ENCODE results near the gene C2CD2.

C2CD2 gene

GRCh38 chr21:41916888-41917433 lies 36.9 kb downstream of the C2CD2 start:
- Histone ChIP-seq H3K9ac (ENCODE audit: low read depth, low read length) (no peak overlapping the region), H3K4me2 (ENCODE audit: low read length) (no peak overlapping the region), H3K4me3 (ENCODE audit: low read length) (no peak overlapping the region), H3K27me3 (ENCODE audit: control insufficient read depth, insufficient read depth, low read length) (no peaks in the 10 kb centered on the region), H3K4me1 (ENCODE audit: control insufficient read depth, insufficient read depth, low read length) (peaks cover 4% of the 10 kb centered on the region), H3K9me3 (replicated peaks; ENCODE audit: low read length) (no peaks in the 10 kb centered on the region), H3K36me3 (ENCODE audit: insufficient read depth, low read length) (peaks cover 49% of the 10 kb centered on the region)

- Histone ChIP-seq H3K4me1 (ENCODE audit: control insufficient read depth, insufficient read depth, low read length) (no peaks in the 10 kb centered on the region), H3K4me3 (ENCODE audit: low read length) (no peak overlapping the region), H3K9ac (ENCODE audit: low read depth, low read length) (no peak overlapping the region), H3K27me3 (ENCODE audit: control insufficient read depth, insufficient read depth, low read length) (no peaks in the 10 kb centered on the region), H3K36me3 (ENCODE audit: insufficient read depth, low read length) (peaks cover 55% of the 10 kb centered on the region), H3K4me2 (ENCODE audit: low read length) (no peak overlapping the region), H3K9me3 (replicated peaks; ENCODE audit: low read length) (no peaks in the 10 kb centered on the region)
Measured at GRCh38 chr21:41914965-41915364, 38.9 kb downstream of the C2CD2 start.

GRCh38 chr21:41914358-41914757 lies 39.5 kb downstream of the C2CD2 start:
- H3K36me3 ChIP-seq (ENCODE audit: insufficient read depth, low read length): peaks cover 59% of the 10 kb centered on the region
- H3K9ac ChIP-seq (ENCODE audit: low read depth, low read length): no peak overlapping the region
- no peaks in the 10 kb centered on the region for H3K27me3 ChIP-seq (ENCODE audit: control insufficient read depth, insufficient read depth, low read length)
- no peaks in the 10 kb centered on the region for H3K4me1 ChIP-seq (ENCODE audit: control insufficient read depth, insufficient read depth, low read length)
- H3K4me2 ChIP-seq (ENCODE audit: low read length): no peak overlapping the region
- H3K9me3 ChIP-seq (replicated peaks; ENCODE audit: low read length): no peaks in the 10 kb centered on the region
- no peak overlapping the region for H3K4me3 ChIP-seq (ENCODE audit: low read length)

- Histone ChIP-seq H3K27me3 (ENCODE audit: control insufficient read depth, insufficient read depth, low read length) (no peaks in the 10 kb centered on the region), H3K36me3 (ENCODE audit: insufficient read depth, low read length) (peaks cover 64% of the 10 kb centered on the region), H3K4me2 (ENCODE audit: low read length) (no peak overlapping the region), H3K4me3 (ENCODE audit: low read length) (no peak overlapping the region), H3K4me1 (ENCODE audit: control insufficient read depth, insufficient read depth, low read length) (no peaks in the 10 kb centered on the region), H3K9ac (ENCODE audit: low read depth, low read length) (no peak overlapping the region), H3K9me3 (replicated peaks; ENCODE audit: low read length) (no peaks in the 10 kb centered on the region)
Measured at GRCh38 chr21:41913230-41913629, 40.6 kb downstream of the C2CD2 start.

- Histone ChIP-seq H3K4me2 (ENCODE audit: low read length) (no peak overlapping the region), H3K27me3 (ENCODE audit: control insufficient read depth, insufficient read depth, low read length) (no peaks in the 10 kb centered on the region), H3K4me3 (ENCODE audit: low read length) (no peak overlapping the region), H3K9ac (ENCODE audit: low read depth, low read length) (no peak overlapping the region), H3K36me3 (ENCODE audit: insufficient read depth, low read length) (peaks cover 61% of the 10 kb centered on the region), H3K4me1 (ENCODE audit: control insufficient read depth, insufficient read depth, low read length) (no peaks in the 10 kb centered on the region), H3K9me3 (replicated peaks; ENCODE audit: low read length) (no peaks in the 10 kb centered on the region)
Measured at GRCh38 chr21:41908829-41909228, 45.0 kb downstream of the C2CD2 start.

- no peaks in the 10 kb centered on the region for H3K4me1 ChIP-seq (ENCODE audit: control insufficient read depth, insufficient read depth, low read length)
Measured at GRCh38 chr21:41907496-41908258, 46.1 kb downstream of the C2CD2 start.

GRCh38 chr21:41906770-41907169 lies 47.0 kb downstream of the C2CD2 start:
- Histone ChIP-seq H3K4me3 (ENCODE audit: low read length) (no peak overlapping the region), H3K4me2 (ENCODE audit: low read length) (no peak overlapping the region), H3K27me3 (ENCODE audit: control insufficient read depth, insufficient read depth, low read length) (no peaks in the 10 kb centered on the region), H3K4me1 (ENCODE audit: control insufficient read depth, insufficient read depth, low read length) (no peaks in the 10 kb centered on the region), H3K9ac (ENCODE audit: low read depth, low read length) (no peak overlapping the region), H3K36me3 (ENCODE audit: insufficient read depth, low read length) (peaks cover 59% of the 10 kb centered on the region), H3K9me3 (replicated peaks; ENCODE audit: low read length) (no peaks in the 10 kb centered on the region)

More at GRCh38 chr21:41907496-41908258, 46.1 kb downstream of the C2CD2 start:
- Histone ChIP-seq H3K4me3 (ENCODE audit: low read length) (no peak overlapping the region), H3K36me3 (ENCODE audit: insufficient read depth, low read length) (peaks cover 57% of the 10 kb centered on the region), H3K4me2 (ENCODE audit: low read length) (no peak overlapping the region), H3K9me3 (replicated peaks; ENCODE audit: low read length) (no peaks in the 10 kb centered on the region), H3K9ac (ENCODE audit: low read depth, low read length) (no peak overlapping the region), H3K27me3 (ENCODE audit: control insufficient read depth, insufficient read depth, low read length) (no peaks in the 10 kb centered on the region)

GRCh38 chr21:41903559-41904351 lies 50.1 kb downstream of the C2CD2 start:
- peaks cover 58% of the 10 kb centered on the region for H3K36me3 ChIP-seq (ENCODE audit: insufficient read depth, low read length)
- no peak overlapping the region for H3K4me3 ChIP-seq (ENCODE audit: low read length)
- no peaks in the 10 kb centered on the region for H3K27me3 ChIP-seq (ENCODE audit: control insufficient read depth, insufficient read depth, low read length)
- no peak overlapping the region for H3K9ac ChIP-seq (ENCODE audit: low read depth, low read length)
- H3K9me3 ChIP-seq (replicated peaks; ENCODE audit: low read length): no peaks in the 10 kb centered on the region
- H3K4me2 ChIP-seq (ENCODE audit: low read length): no peak overlapping the region
- no peaks in the 10 kb centered on the region for H3K4me1 ChIP-seq (ENCODE audit: control insufficient read depth, insufficient read depth, low read length)

- no peak overlapping the region for H3K4me3 ChIP-seq (ENCODE audit: low read length)
- H3K36me3 ChIP-seq (ENCODE audit: insufficient read depth, low read length): peaks cover 55% of the 10 kb centered on the region
- no peaks in the 10 kb centered on the region for H3K9me3 ChIP-seq (replicated peaks; ENCODE audit: low read length)
- H3K4me2 ChIP-seq (ENCODE audit: low read length): no peak overlapping the region
- no peaks in the 10 kb centered on the region for H3K27me3 ChIP-seq (ENCODE audit: control insufficient read depth, insufficient read depth, low read length)
- H3K9ac ChIP-seq (ENCODE audit: low read depth, low read length): no peak overlapping the region
- H3K4me1 ChIP-seq (ENCODE audit: control insufficient read depth, insufficient read depth, low read length): no peaks in the 10 kb centered on the region
Measured at GRCh38 chr21:41902946-41903345, 50.9 kb downstream of the C2CD2 start.

GRCh38 chr21:41901782-41902181 lies 52.0 kb downstream of the C2CD2 start:
- peaks cover 51% of the 10 kb centered on the region for H3K36me3 ChIP-seq (ENCODE audit: insufficient read depth, low read length)
- no peaks in the 10 kb centered on the region for H3K4me1 ChIP-seq (ENCODE audit: control insufficient read depth, insufficient read depth, low read length)
- no peak overlapping the region for H3K4me3 ChIP-seq (ENCODE audit: low read length)
- no peaks in the 10 kb centered on the region for H3K27me3 ChIP-seq (ENCODE audit: control insufficient read depth, insufficient read depth, low read length)
- no peak overlapping the region for H3K9ac ChIP-seq (ENCODE audit: low read depth, low read length)
- H3K4me2 ChIP-seq (ENCODE audit: low read length): no peak overlapping the region
- no peaks in the 10 kb centered on the region for H3K9me3 ChIP-seq (replicated peaks; ENCODE audit: low read length)

- H3K9me3 ChIP-seq (replicated peaks; ENCODE audit: low read length): no peaks in the 10 kb centered on the region
- H3K36me3 ChIP-seq (ENCODE audit: insufficient read depth, low read length): peaks cover 46% of the 10 kb centered on the region
- H3K4me1 ChIP-seq (ENCODE audit: control insufficient read depth, insufficient read depth, low read length): peaks cover under 1% of the 10 kb centered on the region
- no peak overlapping the region for H3K9ac ChIP-seq (ENCODE audit: low read depth, low read length)
- H3K4me3 ChIP-seq (ENCODE audit: low read length): no peak overlapping the region
- H3K27me3 ChIP-seq (ENCODE audit: control insufficient read depth, insufficient read depth, low read length): no peaks in the 10 kb centered on the region
- H3K4me2 ChIP-seq (ENCODE audit: low read length): no peak overlapping the region
Measured at GRCh38 chr21:41901099-41901498, 52.7 kb downstream of the C2CD2 start.
